Spleen (tissue), 7 donors: ENCODE results near the gene FNDC3A.

Experiments
- CTCF ChIP-seq, 11 experiments: fragments of 200-600 bp in 7 of 11; fragments of 450-650 bp in 4 of 11; sonication (generic) in 4 of 11; IDR thresholded peaks in 8 of 11; conservative IDR thresholded peaks in 3 of 11; 1 replicate in 7 of 11; 2 replicates in 4 of 11; pipeline versions ENCODE4 v1.4.0 to v1.8.0; 2016 to 2021; ENCODE audit warnings: antibody characterized with exemption in 11 of 11, inconsistent platforms in 4 of 11, mild to moderate bottlenecking in 1 of 11
- POLR2A ChIP-seq, 3 donors: fragments of 450-650 bp; IDR thresholded peaks; one replicate each; pipeline ENCODE4 v1.5.1; 2017; ENCODE audit warnings: antibody characterized with exemption in 3 of 3, mild to moderate bottlenecking in 1 of 3
- POLR2AphosphoS5 ChIP-seq, 3 donors: sonication (generic); formaldehyde crosslinking; IDR thresholded peaks; one replicate each; pipeline ENCODE4 v1.5.1; 2017; ENCODE audit warnings: antibody characterized with exemption in 3 of 3
- donor health status: DM: no; HTN: no; CAD: no; lungs with moderate emphysema.
- donor health status: DM: no; HTN: no; CAD: no.
- donor health status: DM: no; HTN: no; CAD: no.

GRCh38 chr13:49063497-49063896 lies 87.8 kb downstream of the FNDC3A start:
- TF ChIP-seq CTCF (IDR thresholded peaks at IDR 0.05 in 8 of 11, conservative IDR thresholded peaks at IDR 0.05 in 3 of 11) (no peak), POLR2A (IDR thresholded peaks at IDR 0.05) (no peak), POLR2AphosphoS5 (IDR thresholded peaks at IDR 0.05) (no peak)
